Neural cell (in vitro differentiated cells): ENCODE results near the gene PTPRD. TPM values are rescaled to one million over a fixed set of nuclear protein-coding genes. Genes with fewer than 3 reads are reported as not detected.

Experiments used
- H2AFZ ChIP-seq: fragments of 200-600, 300-800 bp; sonication (generic), shearing (Covaris generic); 2 replicates; pipeline ENCODE4 v1.6.0; 2014; ENCODE audit warnings: low read depth, mild to moderate bottlenecking, antibody characterized with exemption, low read length, moderate library complexity
- H3F3A ChIP-seq: fragments of 200-600 bp; shearing (Covaris generic); 2 replicates; pipeline ENCODE4 v1.6.1; 2016; ENCODE audit warnings: mild to moderate bottlenecking, moderate library complexity, mixed read lengths, antibody characterized with exemption, low read length; ENCODE audit not compliant: insufficient read depth, poor library complexity, severe bottlenecking
- H3K27ac ChIP-seq: fragments of 200-600, 300-800 bp; sonication (generic), shearing (Covaris generic); 2 replicates; pipeline ENCODE4 v1.5.1; 2014; ENCODE audit warnings: mild to moderate bottlenecking, low read length, moderate library complexity
- H3K27me3 ChIP-seq: fragments of 300-800, 200-600 bp; sonication (generic), shearing (Covaris generic); 2 replicates; pipeline ENCODE4 v1.6.0; 2014; ENCODE audit warnings: mild to moderate bottlenecking, low read depth, low read length, moderate library complexity; ENCODE audit not compliant: insufficient read depth
- H3K36me3 ChIP-seq: fragments of 300-800, 200-600 bp; sonication (generic), shearing (Covaris generic); 2 replicates; pipeline ENCODE4 v1.5.1; 2014; ENCODE audit warnings: mild to moderate bottlenecking, antibody characterized with exemption, low read length, moderate library complexity; ENCODE audit not compliant: insufficient read depth
- H3K4me2 ChIP-seq: fragments of 300-800, 200-600 bp; sonication (generic), shearing (Covaris generic); 2 replicates; pipeline ENCODE4 v1.6.0; 2014; ENCODE audit warnings: mild to moderate bottlenecking, low read length
- H3K4me3 ChIP-seq: fragments of 300-800, 200-600 bp; sonication (generic), shearing (Covaris generic); 2 replicates; pipeline ENCODE4 v1.5.1; 2014; ENCODE audit warnings: mild to moderate bottlenecking, low read length, moderate library complexity
- H3K79me2 ChIP-seq: fragments of 200-600 bp; shearing (Covaris generic); replicated peaks from 2 replicates; pipeline ENCODE4 v1.6.0; 2014; ENCODE audit warnings: mild to moderate bottlenecking, low read length, moderate library complexity; ENCODE audit not compliant: insufficient read depth
- H3K9ac ChIP-seq: fragments of 300-800, 200-600 bp; sonication (generic), shearing (Covaris generic); 2 replicates; pipeline ENCODE4 v1.6.1; 2016; ENCODE audit warnings: mild to moderate bottlenecking, low read length, mixed read lengths
- H3K9me2 ChIP-seq: fragments of 200-600 bp; shearing (Covaris generic); 2 replicates; pipeline ENCODE4 v1.6.1; 2016; ENCODE audit warnings: mild to moderate bottlenecking, low read length, mixed read lengths; ENCODE audit not compliant: insufficient read depth
- H3K9me3 ChIP-seq: fragments of 200-600, 300-800 bp; sonication (generic), shearing (Covaris generic); 2 replicates; pipeline ENCODE4 v1.6.1; 2016; ENCODE audit warnings: mild to moderate bottlenecking, mixed run types, low read length, moderate library complexity, mixed read lengths
- H4K20me1 ChIP-seq: fragments of 200-600 bp; shearing (Covaris generic); 2 replicates; pipeline ENCODE4 v1.6.1; 2016; ENCODE audit warnings: mild to moderate bottlenecking, mixed run types; ENCODE audit not compliant: insufficient read depth
- EP300 ChIP-seq: fragments of 450-650 bp; conservative IDR thresholded peaks from 2 replicates; pipeline ENCODE4 v1.6.1; 2014; ENCODE audit warnings: antibody characterized with exemption, mild to moderate bottlenecking, moderate library complexity; ENCODE audit not compliant: poor library complexity, severe bottlenecking
- EZH2 ChIP-seq: fragments of 200-600, 300-800 bp; shearing (Covaris generic), sonication (generic); IDR thresholded peaks from 2 replicates; pipeline ENCODE4 v1.6.1; 2014; ENCODE audit warnings: antibody characterized with exemption, low read length, borderline replicate concordance, mild to moderate bottlenecking; ENCODE audit not compliant: insufficient read depth, poor library complexity, severe bottlenecking
- MXI1 ChIP-seq: fragments of 450-650 bp; conservative IDR thresholded peaks from 2 replicates; pipeline ENCODE4 v1.6.1; 2014; ENCODE audit warnings: antibody characterized with exemption, mild to moderate bottlenecking; ENCODE audit not compliant: poor library complexity, severe bottlenecking
- POLR2AphosphoS5 ChIP-seq: IDR thresholded peaks from 2 replicates; pipeline ENCODE4 v1.6.1; 2012
- RAD21 ChIP-seq: fragments of 450-650 bp; conservative IDR thresholded peaks from 2 replicates; pipeline ENCODE4 v1.6.1; 2014; ENCODE audit warnings: antibody characterized with exemption, mild to moderate bottlenecking, moderate library complexity
- SMC3 ChIP-seq: fragments of 450-650 bp; conservative IDR thresholded peaks from 2 replicates; pipeline ENCODE4 v1.6.1; 2014; ENCODE audit warnings: antibody characterized with exemption, mild to moderate bottlenecking, moderate library complexity; ENCODE audit not compliant: poor library complexity
- TAF1 ChIP-seq: IDR thresholded peaks from 2 replicates; pipeline ENCODE4 v1.6.1; 2012; ENCODE audit warnings: low read depth
- polyA plus RNA-seq: library from polyadenylated mRNA; depleted of rRNA; stranded (reverse); fragments of >200 nt; gene quantifications from 2 replicates; pipeline ENCODE4 v1.2.3, GENCODE V29; 2014
- TF ChIP-seq, protein P1 (sequence below): IDR thresholded peaks from 2 replicates; pipeline ENCODE4 v1.6.1; 2012; ENCODE audit warnings: borderline replicate concordance
- TF ChIP-seq, protein P2 (sequence below): fragments of 450-650 bp; IDR thresholded peaks from 2 replicates; pipeline ENCODE4 v1.5.1; 2014; ENCODE audit warnings: antibody characterized with exemption, mild to moderate bottlenecking, moderate library complexity; ENCODE audit not compliant: poor library complexity, severe bottlenecking

PTPRD gene
- polyA plus RNA-seq, 1 donor from 2014 or later, result 143 TPM

DNA sequence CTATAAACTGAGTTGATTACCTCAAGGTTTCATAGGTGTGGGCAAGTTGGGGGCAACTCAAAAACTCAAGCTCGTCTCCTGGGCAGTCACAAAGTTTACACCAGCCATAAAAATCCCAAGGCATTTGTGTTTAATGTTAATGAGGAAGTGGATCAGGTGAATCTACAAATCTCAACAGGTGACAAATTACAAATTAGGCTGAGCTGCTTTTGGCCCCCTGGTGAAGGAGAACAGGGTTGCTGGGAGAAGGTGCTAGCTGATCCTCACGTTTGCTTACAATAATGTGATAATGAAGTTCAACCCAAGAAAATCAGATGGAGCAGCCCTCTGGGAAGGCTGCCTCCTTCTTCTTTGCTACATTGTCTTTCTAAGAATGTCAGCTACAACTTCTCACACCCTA, 2324.8 kb downstream of the PTPRD start:
- TF ChIP-seq, protein P1, sequence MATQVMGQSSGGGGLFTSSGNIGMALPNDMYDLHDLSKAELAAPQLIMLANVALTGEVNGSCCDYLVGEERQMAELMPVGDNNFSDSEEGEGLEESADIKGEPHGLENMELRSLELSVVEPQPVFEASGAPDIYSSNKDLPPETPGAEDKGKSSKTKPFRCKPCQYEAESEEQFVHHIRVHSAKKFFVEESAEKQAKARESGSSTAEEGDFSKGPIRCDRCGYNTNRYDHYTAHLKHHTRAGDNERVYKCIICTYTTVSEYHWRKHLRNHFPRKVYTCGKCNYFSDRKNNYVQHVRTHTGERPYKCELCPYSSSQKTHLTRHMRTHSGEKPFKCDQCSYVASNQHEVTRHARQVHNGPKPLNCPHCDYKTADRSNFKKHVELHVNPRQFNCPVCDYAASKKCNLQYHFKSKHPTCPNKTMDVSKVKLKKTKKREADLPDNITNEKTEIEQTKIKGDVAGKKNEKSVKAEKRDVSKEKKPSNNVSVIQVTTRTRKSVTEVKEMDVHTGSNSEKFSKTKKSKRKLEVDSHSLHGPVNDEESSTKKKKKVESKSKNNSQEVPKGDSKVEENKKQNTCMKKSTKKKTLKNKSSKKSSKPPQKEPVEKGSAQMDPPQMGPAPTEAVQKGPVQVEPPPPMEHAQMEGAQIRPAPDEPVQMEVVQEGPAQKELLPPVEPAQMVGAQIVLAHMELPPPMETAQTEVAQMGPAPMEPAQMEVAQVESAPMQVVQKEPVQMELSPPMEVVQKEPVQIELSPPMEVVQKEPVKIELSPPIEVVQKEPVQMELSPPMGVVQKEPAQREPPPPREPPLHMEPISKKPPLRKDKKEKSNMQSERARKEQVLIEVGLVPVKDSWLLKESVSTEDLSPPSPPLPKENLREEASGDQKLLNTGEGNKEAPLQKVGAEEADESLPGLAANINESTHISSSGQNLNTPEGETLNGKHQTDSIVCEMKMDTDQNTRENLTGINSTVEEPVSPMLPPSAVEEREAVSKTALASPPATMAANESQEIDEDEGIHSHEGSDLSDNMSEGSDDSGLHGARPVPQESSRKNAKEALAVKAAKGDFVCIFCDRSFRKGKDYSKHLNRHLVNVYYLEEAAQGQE, result no peak
- TF ChIP-seq TAF1, result no peak
- TF ChIP-seq, protein P2, sequence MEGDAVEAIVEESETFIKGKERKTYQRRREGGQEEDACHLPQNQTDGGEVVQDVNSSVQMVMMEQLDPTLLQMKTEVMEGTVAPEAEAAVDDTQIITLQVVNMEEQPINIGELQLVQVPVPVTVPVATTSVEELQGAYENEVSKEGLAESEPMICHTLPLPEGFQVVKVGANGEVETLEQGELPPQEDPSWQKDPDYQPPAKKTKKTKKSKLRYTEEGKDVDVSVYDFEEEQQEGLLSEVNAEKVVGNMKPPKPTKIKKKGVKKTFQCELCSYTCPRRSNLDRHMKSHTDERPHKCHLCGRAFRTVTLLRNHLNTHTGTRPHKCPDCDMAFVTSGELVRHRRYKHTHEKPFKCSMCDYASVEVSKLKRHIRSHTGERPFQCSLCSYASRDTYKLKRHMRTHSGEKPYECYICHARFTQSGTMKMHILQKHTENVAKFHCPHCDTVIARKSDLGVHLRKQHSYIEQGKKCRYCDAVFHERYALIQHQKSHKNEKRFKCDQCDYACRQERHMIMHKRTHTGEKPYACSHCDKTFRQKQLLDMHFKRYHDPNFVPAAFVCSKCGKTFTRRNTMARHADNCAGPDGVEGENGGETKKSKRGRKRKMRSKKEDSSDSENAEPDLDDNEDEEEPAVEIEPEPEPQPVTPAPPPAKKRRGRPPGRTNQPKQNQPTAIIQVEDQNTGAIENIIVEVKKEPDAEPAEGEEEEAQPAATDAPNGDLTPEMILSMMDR, result no peak
- TF ChIP-seq EZH2, result no peak
- TF ChIP-seq EP300, result no peak
- no peak for TF ChIP-seq POLR2AphosphoS5
- no peak for TF ChIP-seq SMC3
- no peak for TF ChIP-seq RAD21
- no peak for TF ChIP-seq MXI1
- Histone ChIP-seq H3K9ac (no peak overlapping the region), H3K36me3 (no peaks in the 10 kb centered on the region), H3K9me2 (no peaks in the 10 kb centered on the region), H3F3A (no peaks in the 10 kb centered on the region), H4K20me1 (no peaks in the 10 kb centered on the region), H3K79me2 (no peaks in the 10 kb centered on the region), H3K4me3 (no peak overlapping the region), H2AFZ (no peak overlapping the region), H3K4me2 (no peak overlapping the region), H3K27me3 (no peaks in the 10 kb centered on the region), H3K27ac (no peak overlapping the region), H3K9me3 (no peaks in the 10 kb centered on the region)

DNA sequence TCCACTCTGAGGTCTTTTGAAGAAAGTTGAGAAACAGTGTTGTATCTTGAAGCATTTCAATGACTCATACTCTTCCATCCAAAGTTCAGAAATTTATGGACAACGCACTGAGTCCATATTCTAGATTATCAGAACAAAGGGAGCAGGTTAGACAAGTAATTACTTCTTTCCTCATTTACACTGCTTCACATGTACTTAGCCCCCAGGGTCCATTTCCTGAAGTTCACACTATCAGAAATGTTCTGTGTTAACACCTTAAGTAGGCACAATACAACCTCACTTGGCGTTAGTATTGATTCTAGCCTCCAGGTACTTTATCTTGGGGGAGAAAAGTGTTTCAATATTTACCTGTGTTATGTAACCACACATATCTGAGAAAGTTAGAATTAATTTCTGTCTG, 2325.3 kb downstream of the PTPRD start:
- Histone ChIP-seq H3K27ac (no peak overlapping the region), H4K20me1 (no peaks in the 10 kb centered on the region), H3K27me3 (no peaks in the 10 kb centered on the region), H3K36me3 (no peaks in the 10 kb centered on the region), H3K4me3 (no peak overlapping the region), H3K9me2 (no peaks in the 10 kb centered on the region), H3K9ac (no peak overlapping the region), H2AFZ (no peak overlapping the region), H3K9me3 (no peaks in the 10 kb centered on the region), H3K79me2 (no peaks in the 10 kb centered on the region), H3F3A (no peaks in the 10 kb centered on the region), H3K4me2 (no peak overlapping the region)
- no peak for TF ChIP-seq MXI1
- TF ChIP-seq, protein P1, result no peak
- TF ChIP-seq, protein P2, result no peak
- TF ChIP-seq EZH2, result no peak
- TF ChIP-seq RAD21, result no peak
- no peak for TF ChIP-seq POLR2AphosphoS5
- TF ChIP-seq TAF1, result no peak
- no peak for TF ChIP-seq SMC3
